SIG-M5 treated with dmso at 0.1 percent for 504 hours (cell line): ENCODE measurements around the gene PTPRE.

ENCODE experiments used
- DNase-seq: peaks from one replicate; lab custom pipeline; 2025; ENCODE audit not compliant: unreplicated experiment; lab: John Stamatoyannopoulos, UW

Gene PTPRE

GRCh38 chr10:127922675-127923366 lies 15.9 kb downstream of the PTPRE start:
- no peak for DNase-seq

GRCh38 chr10:127923646-127924045 lies 16.7 kb downstream of the PTPRE start:
- no peak for DNase-seq

DNA sequence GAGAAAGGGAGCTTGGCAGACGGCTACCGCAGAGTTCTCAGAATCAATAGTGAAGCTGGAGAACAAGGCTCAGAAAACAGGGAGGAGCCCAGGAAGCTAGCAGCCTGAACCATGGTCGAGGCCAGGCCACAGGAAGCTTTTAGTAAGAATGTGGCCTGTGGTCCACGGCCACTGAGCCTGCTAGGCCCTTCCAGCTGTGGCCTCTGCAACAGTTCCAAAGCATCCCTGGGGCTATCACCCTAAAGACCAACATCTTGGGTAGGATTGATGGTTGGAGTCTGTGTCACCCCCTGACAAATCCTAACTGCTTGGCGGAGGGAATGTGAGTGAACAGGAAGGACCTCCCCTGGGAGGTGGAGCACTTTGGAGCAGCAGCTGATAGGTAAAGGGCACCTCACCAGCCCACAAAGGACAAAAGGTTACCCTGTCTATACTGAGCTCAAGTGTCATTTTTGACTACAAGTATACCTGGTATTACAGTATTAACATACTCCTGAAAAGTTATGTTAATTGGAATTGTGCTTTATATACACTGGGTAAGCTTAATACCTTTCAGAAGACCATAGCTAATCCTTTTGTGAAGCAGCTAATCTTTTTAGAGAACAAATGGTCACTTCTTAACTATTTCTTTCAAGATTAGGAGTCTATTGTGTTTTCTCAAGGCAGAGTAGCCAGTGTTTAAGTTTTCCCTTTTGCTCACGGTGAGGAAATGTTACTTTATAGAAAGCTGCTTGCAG lies 18.7 kb downstream of the PTPRE start:
- DNase-seq = no peak

GRCh38 chr10:127926455-127926854 lies 19.6 kb downstream of the PTPRE start:
- peak; percentile 83 for DNase-seq

DNA sequence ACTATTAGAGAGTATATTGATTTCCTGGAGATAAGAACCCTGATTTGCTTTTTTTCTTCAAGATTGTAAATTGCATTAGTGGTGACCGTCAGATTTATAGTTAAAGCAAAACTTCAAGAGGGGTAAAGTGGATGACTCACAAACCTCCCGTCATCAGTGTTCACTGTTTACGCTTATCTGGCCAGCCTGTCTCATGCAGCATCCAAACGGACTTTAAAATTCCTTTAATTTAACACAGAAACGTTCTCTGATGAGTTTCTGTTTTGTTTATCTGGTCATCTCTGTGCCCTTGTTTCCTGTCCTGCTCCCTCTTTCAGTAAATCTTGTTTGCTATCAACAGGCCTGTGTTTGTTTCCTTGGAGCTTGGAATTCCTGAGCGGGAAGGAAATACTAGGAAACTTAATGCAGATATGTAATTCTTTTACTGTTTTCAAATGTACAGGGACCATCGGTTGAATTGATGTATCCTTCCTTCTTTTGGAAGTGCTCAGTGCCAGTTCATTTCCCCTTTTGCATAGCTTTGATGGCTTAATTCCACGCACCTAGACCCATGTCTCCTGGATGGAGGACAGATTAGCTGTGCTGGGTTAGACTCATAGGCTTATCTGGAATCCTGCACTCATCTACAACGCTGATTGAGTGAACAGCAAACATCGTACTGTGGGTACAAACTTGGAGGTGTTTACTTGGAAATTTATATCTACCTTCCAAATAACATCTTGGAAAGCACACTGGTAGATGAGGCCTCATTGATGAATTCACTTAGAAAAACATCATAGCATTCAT lies 21.3 kb downstream of the PTPRE start:
- no peak for DNase-seq

GRCh38 chr10:127932521-127933270 lies 25.8 kb downstream of the PTPRE start:
- DNase-seq = no peak

DNA sequence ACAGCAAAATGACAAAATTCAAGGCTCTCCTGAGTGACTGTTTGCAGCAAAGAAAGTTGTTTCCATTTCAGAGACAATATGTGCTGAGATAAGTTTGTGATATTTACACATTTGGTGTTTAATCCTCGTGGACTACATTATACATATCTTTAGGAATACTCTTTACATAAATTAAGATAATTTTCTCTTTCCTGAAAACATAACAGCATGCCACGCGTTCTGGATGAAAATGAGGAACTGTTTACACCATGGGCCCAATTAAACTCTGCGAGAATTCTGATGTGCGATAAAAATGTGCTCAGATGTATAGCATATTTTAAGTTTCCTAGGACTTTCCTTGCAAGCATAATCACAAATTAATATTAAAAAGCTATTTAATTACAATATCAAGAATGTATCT lies 26.4 kb downstream of the PTPRE start:
- DNase-seq = no peak

DNA sequence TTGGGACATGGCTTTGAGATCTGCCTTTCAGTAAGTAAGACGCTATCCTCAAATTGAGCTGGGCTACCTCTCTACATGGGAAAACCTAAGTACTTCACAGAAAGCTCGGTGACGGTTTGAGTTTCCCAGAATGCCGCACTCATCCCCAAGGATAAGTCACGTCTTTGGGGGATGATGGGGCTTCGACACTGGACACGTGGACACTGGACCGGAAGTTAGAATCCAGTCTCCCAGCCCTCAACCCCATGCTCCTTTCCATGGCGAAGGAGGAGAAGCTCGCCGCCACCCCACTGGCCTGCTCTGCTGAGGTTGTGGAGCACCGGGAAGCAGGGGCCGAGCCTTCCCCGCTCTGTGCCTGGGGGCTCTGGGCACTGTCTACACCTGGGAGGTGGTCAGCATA lies 27.5 kb downstream of the PTPRE start:
- DNase-seq = no peak

GRCh38 chr10:127935071-127935561 lies 28.2 kb downstream of the PTPRE start:
- DNase-seq = no peak

DNA sequence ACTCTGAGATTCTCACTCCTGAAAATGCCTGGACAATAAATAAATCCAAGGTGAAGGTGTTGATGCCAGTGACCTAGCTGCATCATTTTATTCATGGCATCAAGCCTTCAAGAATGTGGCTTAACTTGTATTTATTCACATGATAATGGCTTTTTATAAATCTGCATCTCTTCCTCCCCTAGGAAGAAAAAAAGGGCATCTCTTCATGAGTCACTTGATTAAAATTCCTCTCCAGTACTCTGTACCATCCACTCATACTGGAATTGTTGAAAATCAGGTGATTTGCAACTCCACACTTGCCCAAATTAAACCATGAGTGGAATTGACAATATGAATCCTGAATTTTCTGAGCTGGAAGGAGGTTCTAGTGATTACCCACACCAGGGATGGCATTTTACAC lies 30.2 kb downstream of the PTPRE start:
- no peak for DNase-seq

DNA sequence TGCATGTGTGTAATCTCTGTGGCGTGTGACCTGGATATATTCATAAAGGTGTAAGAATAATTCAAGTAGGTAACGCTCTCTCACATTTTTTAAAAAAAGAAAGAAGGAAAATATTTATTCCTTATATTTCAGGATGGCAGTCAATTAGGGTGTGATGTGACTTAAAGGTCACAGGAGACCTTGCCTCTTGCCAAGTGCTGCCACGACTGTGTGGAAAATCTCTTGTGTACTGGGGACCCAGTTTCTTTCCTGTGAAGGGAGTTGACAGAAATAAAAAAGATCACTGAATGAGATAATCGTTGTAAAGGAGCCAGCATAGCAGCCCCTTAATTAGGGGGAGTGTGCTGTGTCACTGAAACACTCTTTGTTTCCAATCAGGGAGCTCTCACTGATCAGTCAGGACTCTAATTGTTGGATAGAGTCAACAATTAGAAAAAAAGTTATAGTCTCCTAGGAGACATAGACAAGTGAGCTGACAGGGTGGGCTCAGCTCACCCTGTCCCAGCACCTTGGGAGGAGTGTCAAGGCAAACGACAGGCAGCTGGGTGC lies 31.1 kb downstream of the PTPRE start:
- DNase-seq = no peak

DNA sequence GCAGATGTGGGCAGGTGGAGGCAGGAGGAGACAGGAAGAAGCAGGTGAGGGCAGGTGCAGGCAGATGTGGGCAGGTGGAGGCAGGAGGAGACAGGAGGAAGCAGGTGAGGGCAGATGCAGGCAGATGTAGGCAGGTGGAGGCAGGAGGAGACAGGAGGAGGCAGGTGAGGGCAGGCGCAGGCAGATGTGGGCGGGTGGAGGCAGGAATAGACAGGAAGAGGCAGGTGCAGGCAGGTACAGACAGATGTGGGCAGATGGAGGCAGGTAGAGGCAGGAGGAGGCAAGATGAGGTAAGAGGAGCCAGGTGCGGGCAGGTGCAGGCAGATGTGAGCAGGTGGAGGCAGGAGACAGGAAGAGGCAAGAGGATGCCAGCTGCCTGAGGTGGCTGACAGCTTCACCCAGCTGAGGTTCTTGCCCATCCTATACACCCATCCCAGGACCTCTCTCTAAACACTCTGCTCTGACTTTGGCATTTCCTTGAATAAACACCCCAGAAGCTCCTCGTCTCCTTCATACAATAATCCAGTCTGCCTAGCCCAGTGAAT lies 33.0 kb downstream of the PTPRE start:
- DNase-seq = no peak

GRCh38 chr10:127940866-127941640 lies 34.1 kb downstream of the PTPRE start:
- no peak for DNase-seq

GRCh38 chr10:127942811-127943210 lies 35.9 kb downstream of the PTPRE start:
- DNase-seq = no peak

DNA sequence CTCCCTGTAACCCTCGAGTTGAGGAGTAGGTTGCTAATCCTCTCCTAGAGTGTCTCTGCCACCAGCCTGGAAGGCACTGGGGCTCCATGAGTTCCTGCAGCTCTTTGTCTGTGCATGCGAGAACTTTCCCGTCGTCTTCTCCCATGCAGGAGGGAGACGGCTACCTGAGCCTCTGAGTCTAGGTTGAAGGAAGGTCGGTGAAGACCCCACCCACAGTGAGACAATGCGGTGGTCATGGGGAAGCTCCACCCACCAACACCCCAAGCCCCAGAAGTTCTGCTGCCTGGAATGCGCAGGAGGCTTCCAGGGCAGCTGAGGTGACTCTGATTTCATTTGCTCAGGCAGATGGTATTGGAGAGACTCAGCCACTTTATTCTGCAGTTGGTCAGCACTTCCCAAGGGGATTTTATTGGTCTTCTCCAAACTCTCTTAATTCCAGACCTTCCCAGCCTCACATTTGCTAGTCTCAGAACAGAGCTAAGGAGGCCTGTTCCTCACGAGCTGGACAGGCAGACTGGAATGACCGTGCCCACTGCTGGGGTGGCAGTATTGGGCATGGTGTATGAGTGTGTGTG lies 36.5 kb downstream of the PTPRE start:
- DNase-seq = no peak

GRCh38 chr10:127944256-127944655 lies 37.4 kb downstream of the PTPRE start:
- no peak for DNase-seq

- DNase-seq = peak; percentile 22
Observed at GRCh38 chr10:127945341-127945758, 38.4 kb downstream of the PTPRE start.

- no peak for DNase-seq
Observed at GRCh38 chr10:127945948-127946711, 39.2 kb downstream of the PTPRE start.

DNA sequence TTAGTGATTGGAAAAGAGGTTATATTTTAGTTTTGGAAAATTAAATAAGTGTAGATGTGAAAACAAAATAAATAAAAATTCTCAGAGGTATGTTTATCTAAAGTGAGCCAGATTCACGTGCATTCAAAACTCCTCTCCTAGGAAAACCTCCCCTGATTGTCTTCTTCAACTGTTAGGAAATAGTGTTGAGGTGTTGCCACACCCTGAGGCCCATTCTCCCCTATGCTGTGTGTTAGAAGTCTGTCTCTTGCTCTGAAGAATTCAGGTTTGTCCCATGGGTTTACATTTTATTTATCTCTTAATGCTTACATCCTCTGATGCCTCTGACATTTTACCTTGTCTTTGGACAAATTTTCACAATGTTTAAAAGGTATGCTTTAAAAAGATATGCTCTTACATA lies 40.3 kb downstream of the PTPRE start:
- peak; percentile 31 for DNase-seq
